Nephron progenitor cell (in vitro differentiated cells): Measurements from ENCODE around the gene LAMC3.
A peak's percentile ranks its signal among the peaks of the same experiment; 100 is the strongest.

ENCODE experiments used
- DNase-seq: peaks from one replicate; pipeline ENCODE4 v3.0.0; 2021
- H3K27ac Mint-ChIP-seq: 2 replicates; pipeline ENCODE4 v1.8.0; 2021; ENCODE audit warnings: mild to moderate bottlenecking, moderate library complexity, mixed read lengths
- H3K27me3 Mint-ChIP-seq: 2 replicates; pipeline ENCODE4 v1.8.0; 2021; ENCODE audit warnings: mild to moderate bottlenecking, low read depth, mixed read lengths; ENCODE audit not compliant: poor library complexity
- H3K36me3 Mint-ChIP-seq: 2 replicates; pipeline ENCODE4 v1.8.0; 2021; ENCODE audit warnings: low read depth, mixed read lengths
- H3K4me1 Mint-ChIP-seq: 2 replicates; pipeline ENCODE4 v1.8.0; 2021; ENCODE audit warnings: mixed read lengths
- H3K4me3 Mint-ChIP-seq: 2 replicates; pipeline ENCODE4 v1.8.0; 2021; ENCODE audit warnings: mild to moderate bottlenecking, moderate library complexity, mixed read lengths
- H3K9me3 Mint-ChIP-seq: 2 replicates; pipeline ENCODE4 v1.8.0; 2021; ENCODE audit warnings: mild to moderate bottlenecking, moderate library complexity, mixed read lengths
- TF ChIP-seq, protein P1 (sequence below): fragments of 200-600 bp; sonication (generic); IDR thresholded peaks from 2 replicates; pipeline ENCODE4 v1.5.0; 2021; ENCODE audit warnings: antibody characterized with exemption

LAMC3 gene

DNA sequence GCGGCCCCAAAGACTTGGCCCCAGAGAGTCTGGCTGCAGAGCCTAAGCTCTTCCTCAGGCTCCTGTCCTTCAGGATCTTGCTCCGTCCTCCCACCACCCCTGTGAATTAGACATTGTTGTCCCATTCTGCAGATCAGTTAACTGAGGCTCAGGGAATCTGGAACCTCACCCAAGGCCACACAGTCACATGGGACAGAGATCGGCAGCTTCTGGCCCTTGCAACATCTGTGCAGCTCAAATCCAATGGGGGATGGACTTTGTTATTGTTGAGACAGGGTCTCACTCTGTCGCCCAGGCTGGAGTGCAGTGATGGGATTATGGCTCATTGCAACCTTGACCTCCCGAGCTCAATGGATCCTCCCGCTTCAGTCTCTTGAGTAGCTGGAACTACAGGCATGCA is 23.9 kb upstream of the LAMC3 start:
- TF ChIP-seq, protein P1, sequence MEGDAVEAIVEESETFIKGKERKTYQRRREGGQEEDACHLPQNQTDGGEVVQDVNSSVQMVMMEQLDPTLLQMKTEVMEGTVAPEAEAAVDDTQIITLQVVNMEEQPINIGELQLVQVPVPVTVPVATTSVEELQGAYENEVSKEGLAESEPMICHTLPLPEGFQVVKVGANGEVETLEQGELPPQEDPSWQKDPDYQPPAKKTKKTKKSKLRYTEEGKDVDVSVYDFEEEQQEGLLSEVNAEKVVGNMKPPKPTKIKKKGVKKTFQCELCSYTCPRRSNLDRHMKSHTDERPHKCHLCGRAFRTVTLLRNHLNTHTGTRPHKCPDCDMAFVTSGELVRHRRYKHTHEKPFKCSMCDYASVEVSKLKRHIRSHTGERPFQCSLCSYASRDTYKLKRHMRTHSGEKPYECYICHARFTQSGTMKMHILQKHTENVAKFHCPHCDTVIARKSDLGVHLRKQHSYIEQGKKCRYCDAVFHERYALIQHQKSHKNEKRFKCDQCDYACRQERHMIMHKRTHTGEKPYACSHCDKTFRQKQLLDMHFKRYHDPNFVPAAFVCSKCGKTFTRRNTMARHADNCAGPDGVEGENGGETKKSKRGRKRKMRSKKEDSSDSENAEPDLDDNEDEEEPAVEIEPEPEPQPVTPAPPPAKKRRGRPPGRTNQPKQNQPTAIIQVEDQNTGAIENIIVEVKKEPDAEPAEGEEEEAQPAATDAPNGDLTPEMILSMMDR = no peak
- H3K4me1 Mint-ChIP-seq = peaks cover 82% of the 10 kb centered on the region
- H3K4me3 Mint-ChIP-seq = no peak overlapping the region
- H3K9me3 Mint-ChIP-seq = no peaks in the 10 kb centered on the region
- no peaks in the 10 kb centered on the region for H3K36me3 Mint-ChIP-seq
- H3K27me3 Mint-ChIP-seq = peaks cover 21% of the 10 kb centered on the region
- DNase-seq = no peak
- no peak overlapping the region for H3K27ac Mint-ChIP-seq

- H3K27me3 Mint-ChIP-seq = peaks cover 17% of the 10 kb centered on the region
- H3K27ac Mint-ChIP-seq = no peak overlapping the region
- H3K36me3 Mint-ChIP-seq = no peaks in the 10 kb centered on the region
- H3K9me3 Mint-ChIP-seq = no peaks in the 10 kb centered on the region
- DNase-seq = no peak
- peaks cover 82% of the 10 kb centered on the region for H3K4me1 Mint-ChIP-seq
- no peak overlapping the region for H3K4me3 Mint-ChIP-seq
- TF ChIP-seq, protein P1 = no peak
Measured at GRCh38 chr9:130985606-130986162, 23.3 kb upstream of the LAMC3 start.

DNA sequence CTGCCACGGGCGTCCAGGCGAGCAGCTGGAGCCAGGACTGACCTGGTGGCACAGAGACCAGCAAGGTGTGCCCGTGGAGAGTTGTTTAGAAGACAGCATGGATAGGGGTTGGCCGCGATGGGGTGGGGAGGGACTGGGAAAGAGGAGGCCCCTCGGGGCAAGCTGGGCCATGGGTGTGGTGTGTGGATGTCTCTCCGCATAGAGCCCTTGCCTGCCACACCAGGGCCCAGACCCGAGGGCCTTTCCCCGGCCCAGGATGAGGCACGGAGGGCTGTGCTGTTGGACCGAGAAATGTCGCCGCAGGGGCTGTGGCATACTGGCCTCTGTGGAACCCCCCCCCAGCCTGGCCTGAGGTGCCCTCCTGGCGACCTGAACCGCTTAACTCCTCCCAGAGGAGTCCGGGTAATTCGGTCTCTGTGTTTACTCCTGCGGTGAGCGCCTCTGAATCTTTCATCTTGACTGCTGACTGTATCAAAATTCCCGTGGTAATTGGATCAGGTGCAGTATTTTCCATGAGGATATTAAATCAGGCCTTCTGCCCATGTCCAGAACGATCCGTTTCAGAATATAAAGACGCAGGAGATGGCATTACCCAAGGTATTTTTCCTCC is 22.5 kb upstream of the LAMC3 start:
- no peak for DNase-seq
- Mint-ChIP-seq H3K4me3 (peak overlapping the region; percentile 52), H3K4me1 (peaks cover 80% of the 10 kb centered on the region), H3K27me3 (peaks cover 17% of the 10 kb centered on the region), H3K36me3 (no peaks in the 10 kb centered on the region), H3K9me3 (no peaks in the 10 kb centered on the region), H3K27ac (peak overlapping the region; percentile 46)
- TF ChIP-seq, protein P1 = no peak

GRCh38 chr9:130987054-130987453 is 21.9 kb upstream of the LAMC3 start:
- TF ChIP-seq, protein P1 = no peak
- no peak for DNase-seq
- Mint-ChIP-seq H3K4me1 (peaks cover 80% of the 10 kb centered on the region), H3K27me3 (peaks cover 22% of the 10 kb centered on the region), H3K9me3 (no peaks in the 10 kb centered on the region), H3K4me3 (peak overlapping the region; percentile 52), H3K27ac (peak overlapping the region; percentile 46), H3K36me3 (no peaks in the 10 kb centered on the region)

- Mint-ChIP-seq H3K27ac (no peak overlapping the region), H3K9me3 (no peaks in the 10 kb centered on the region), H3K36me3 (no peaks in the 10 kb centered on the region), H3K27me3 (peaks cover 28% of the 10 kb centered on the region), H3K4me3 (no peak overlapping the region), H3K4me1 (peaks cover 72% of the 10 kb centered on the region)
- no peak for DNase-seq
- TF ChIP-seq, protein P1 = no peak
Measured at GRCh38 chr9:130987738-130988399, 21.1 kb upstream of the LAMC3 start.

DNA sequence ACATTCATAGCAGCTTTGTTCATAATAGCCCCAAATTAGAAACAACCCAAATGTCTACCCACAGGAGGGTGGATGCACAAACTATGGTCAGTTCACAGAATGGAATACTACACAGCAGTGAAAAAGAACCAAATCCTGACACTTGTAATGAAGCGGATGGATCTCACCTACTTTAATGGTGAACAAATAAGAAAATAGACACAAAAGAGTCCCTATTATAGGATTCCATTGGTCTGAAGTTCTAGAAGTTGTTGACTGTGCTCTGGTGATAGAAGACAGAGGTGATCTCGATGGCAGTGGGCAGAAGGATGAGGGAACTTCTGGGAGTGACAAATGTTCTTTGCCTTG is 20.6 kb upstream of the LAMC3 start:
- DNase-seq = no peak
- Mint-ChIP-seq H3K27me3 (peaks cover 31% of the 10 kb centered on the region), H3K27ac (no peak overlapping the region), H3K9me3 (no peaks in the 10 kb centered on the region), H3K36me3 (no peaks in the 10 kb centered on the region), H3K4me1 (peaks cover 67% of the 10 kb centered on the region), H3K4me3 (no peak overlapping the region)
- TF ChIP-seq, protein P1 = no peak
